ENCODE data around the gene UBE4B.

Gene UBE4B

DNA sequence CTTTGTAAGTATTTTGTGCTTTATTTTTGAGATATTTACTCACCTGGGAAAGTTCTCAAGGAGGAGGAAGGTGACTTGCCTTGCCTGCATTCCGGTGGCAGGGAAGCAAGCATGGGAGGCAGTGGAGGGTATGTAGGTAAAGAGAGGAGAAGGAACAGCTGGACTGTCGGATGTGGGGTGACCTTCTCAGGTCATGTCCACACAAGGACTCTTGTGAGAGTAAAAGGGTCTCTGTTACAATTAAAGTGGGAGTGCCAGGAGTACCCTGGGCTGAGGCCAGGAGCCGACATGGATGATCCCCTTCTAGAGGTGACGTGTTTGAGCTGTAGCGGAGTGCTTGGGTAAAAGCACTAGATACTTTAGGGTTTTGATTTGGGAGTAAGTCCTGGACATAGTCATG lies 25.0 kb downstream of the UBE4B start:
- in situ Hi-C loops (cut with HindIII; ENCODE audit: low sequenced_read_pairs): no loop called here
- no peak overlapping the region for H3K4me3 ChIP-seq (ENCODE audit: low read depth, low read length)
- TF ChIP-seq, protein P1, sequence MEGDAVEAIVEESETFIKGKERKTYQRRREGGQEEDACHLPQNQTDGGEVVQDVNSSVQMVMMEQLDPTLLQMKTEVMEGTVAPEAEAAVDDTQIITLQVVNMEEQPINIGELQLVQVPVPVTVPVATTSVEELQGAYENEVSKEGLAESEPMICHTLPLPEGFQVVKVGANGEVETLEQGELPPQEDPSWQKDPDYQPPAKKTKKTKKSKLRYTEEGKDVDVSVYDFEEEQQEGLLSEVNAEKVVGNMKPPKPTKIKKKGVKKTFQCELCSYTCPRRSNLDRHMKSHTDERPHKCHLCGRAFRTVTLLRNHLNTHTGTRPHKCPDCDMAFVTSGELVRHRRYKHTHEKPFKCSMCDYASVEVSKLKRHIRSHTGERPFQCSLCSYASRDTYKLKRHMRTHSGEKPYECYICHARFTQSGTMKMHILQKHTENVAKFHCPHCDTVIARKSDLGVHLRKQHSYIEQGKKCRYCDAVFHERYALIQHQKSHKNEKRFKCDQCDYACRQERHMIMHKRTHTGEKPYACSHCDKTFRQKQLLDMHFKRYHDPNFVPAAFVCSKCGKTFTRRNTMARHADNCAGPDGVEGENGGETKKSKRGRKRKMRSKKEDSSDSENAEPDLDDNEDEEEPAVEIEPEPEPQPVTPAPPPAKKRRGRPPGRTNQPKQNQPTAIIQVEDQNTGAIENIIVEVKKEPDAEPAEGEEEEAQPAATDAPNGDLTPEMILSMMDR (IDR thresholded peaks at IDR 0.05; ENCODE audit: low read depth, low read length): no peak
- no peak for DNase-seq (ENCODE audit: low read depth, low spot score)

DNA sequence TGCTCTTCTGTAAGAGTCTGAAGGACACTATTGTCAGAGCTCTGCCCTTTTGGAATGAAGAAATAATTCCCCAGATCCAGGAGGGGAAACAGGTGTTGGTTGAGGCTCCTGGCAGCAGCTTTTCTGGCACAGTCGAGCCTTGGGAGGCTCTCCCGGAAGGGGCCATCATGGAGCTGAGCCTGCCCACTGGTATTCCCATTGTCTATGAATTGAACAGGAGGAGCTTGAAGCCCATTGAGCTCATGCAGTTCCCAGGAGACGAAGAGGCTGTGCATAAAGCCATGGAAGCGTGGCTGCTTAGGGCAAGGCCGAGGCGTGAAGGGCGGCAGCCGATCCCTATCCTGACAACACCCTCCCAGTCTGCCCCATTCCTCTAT lies 26.6 kb downstream of the UBE4B start:
- in situ Hi-C loops (cut with HindIII; ENCODE audit: low sequenced_read_pairs): no loop called here
- TF ChIP-seq, protein P1 (IDR thresholded peaks at IDR 0.05; ENCODE audit: low read depth, low read length): no peak
- DNase-seq (ENCODE audit: low read depth, low spot score): no peak
- no peak overlapping the region for H3K4me3 ChIP-seq (ENCODE audit: low read depth, low read length)

DNA sequence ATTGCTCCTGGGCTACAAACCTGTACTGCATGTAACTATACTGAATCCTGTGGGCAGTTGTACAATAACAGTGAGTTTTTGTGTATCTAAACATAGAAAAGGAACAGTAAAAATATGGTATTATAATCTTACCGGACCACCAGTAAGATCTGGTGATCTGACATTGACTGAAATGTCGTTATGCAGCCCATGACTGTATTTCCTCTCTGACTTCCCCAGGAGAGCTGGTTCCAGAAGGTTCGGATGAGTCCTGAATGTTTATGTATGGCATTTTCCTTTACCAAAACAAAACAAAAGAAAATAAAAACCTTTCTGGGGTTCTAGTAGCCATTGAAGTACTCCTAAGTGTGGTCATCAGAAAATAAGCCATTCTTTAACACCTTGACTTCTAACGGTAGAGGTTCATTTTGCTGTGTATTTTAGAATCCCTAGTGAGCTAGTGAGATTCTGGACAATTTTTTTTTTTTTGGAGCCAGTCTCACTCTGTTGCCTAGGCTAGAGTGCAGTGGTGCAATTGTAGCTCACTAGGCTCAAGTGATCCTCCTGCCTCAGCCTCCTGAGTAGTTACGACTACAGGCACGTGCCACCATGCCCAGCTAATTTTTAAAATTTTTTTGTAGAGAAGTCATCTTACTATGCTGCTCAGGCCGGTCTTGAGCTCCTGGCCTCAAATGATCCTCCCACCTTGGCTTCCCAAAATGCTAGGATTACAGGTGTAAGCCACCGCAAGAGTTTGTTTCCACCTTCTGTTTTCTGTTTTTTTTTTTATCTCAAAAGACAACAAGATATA lies 27.7 kb downstream of the UBE4B start:
- in situ Hi-C loops (cut with HindIII; ENCODE audit: low sequenced_read_pairs): no loop called here
- DNase-seq (ENCODE audit: low read depth, low spot score): no peak
- H3K4me3 ChIP-seq (ENCODE audit: low read depth, low read length): no peak overlapping the region

DNA sequence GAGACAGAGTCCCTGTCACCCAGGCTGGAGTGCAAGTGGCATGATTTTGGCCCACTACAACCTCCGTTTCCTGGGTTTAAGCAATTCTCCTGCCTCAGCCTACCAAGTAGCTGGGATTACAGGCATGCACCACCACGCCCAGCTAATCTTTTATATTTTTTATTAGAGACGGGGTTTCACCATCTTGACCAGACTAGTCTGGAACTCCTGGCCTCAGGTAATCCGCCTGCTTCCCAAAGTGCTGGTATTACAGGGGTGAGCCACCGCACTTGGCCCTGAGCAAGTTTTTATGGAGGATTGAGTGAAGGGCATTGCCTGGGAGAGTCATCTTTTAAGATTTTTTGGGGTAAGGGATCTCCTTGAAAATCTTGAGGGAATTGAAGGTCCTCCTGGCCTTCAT lies 28.5 kb downstream of the UBE4B start:
- TF ChIP-seq, protein P1 (IDR thresholded peaks at IDR 0.05; ENCODE audit: low read depth, low read length): no peak
- no peak overlapping the region for H3K4me3 ChIP-seq (ENCODE audit: low read depth, low read length)
- in situ Hi-C loops (cut with HindIII; ENCODE audit: low sequenced_read_pairs): no loop called here
- no peak for DNase-seq (ENCODE audit: low read depth, low spot score)

More for the DNA sequence above, 27.7 kb downstream of the UBE4B start:
- TF ChIP-seq, protein P1 (IDR thresholded peaks at IDR 0.05; ENCODE audit: low read depth, low read length): no peak

DNA sequence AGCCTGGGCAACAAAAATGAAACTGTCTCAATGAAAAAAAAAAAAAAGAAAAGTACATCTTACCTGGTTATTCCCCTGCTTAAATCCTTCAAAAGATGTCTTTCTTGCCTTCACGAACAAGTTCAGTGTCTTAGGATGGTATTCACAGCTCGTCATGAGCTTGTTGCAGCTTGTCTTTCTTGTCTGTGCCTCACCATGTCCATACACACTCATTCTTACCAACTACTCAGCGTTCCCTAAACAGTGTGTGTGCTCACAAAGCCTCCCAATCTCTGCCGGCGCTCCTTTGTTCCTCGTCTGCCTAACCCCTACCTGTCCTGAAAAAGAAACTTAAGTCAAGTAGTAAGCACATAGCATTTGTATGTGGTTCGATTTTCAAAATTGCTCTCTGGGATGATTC lies 31.1 kb downstream of the UBE4B start:
- in situ Hi-C loops (cut with HindIII; ENCODE audit: low sequenced_read_pairs): no loop called here
- DNase-seq (ENCODE audit: low read depth, low spot score): no peak
- H3K4me3 ChIP-seq (ENCODE audit: low read depth, low read length): no peak overlapping the region
- TF ChIP-seq, protein P1 (IDR thresholded peaks at IDR 0.05; ENCODE audit: low read depth, low read length): no peak

DNA sequence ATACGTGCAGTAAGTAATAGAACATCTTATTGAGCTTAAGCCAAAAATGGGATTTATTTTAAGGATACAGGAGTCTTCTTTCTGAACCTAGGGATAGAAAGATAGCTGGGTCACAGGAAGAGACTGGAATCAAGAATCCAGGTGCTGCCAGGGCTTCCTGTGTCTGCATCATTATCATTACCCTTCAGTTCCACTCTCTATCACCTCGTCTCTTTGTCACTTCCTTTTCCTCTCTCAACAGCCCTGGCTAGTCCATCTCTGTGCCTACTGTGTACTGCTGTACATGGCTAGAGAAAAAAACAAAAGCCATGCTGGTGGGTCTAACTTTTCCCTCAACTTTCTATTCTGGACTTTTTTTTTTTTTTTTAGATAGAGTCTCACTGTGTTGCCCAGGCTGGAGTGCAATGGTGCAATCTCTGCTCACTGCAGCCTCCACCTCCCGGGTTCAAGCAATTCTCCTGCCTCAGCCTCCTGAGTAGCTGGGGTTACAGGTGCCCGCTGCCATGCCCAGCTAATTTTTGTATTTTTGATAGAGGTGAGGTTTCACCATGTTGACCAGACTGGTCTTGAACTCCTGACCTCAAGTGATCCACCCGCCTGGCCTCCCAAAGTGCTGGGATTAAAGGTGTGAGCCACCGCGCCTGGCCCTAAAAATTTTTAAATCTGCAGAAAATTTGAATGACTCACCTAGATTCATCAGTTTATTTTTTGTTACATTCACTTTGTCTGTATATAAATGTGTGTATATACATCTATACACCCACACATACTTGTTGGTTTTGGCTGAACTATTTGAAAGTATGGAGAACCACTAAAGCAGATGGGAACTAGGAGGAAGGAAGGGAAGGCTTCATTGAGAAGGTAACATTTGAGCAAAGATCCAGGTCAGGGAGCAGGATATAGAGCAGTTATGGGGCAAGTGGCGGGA lies 31.9 kb downstream of the UBE4B start:
- no peak overlapping the region for H3K4me3 ChIP-seq (ENCODE audit: low read depth, low read length)
- no peak for DNase-seq (ENCODE audit: low read depth, low spot score)
- TF ChIP-seq, protein P1 (IDR thresholded peaks at IDR 0.05; ENCODE audit: low read depth, low read length): no peak
- in situ Hi-C loops (cut with HindIII; ENCODE audit: low sequenced_read_pairs): no loop called here

Data from astrocyte of the spinal cord (primary cell).